ENCODE measurements around the gene SYT8.

SYT8 gene

DNA sequence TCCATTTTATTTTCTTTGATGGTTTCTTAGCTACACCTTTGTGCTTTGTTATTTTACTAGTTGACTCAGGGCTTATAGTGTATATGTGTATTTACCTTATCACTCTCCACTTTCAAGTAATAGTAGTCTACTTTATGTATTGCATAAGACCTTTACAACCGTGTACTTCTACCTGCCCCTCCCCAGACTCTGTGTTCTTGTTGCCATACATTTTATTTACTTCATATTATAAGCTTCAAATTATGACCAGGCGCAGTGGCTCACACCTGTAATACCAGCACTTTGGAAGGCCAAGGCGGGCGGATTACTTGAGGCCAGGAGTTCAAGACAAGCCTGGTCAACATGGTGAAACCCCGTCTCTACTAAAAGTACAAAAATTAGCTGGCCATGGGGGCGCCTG, 42.9 kb upstream of the SYT8 start:
- Histone ChIP-seq H3K9me3 (ENCODE audit: control insufficient read depth, insufficient read depth, low read length) (no peaks in the 10 kb centered on the region), H3K4me2 (ENCODE audit: low read length) (no peak overlapping the region), H3K27me3 (ENCODE audit: control insufficient read depth, low read length) (no peaks in the 10 kb centered on the region), H3K9me2 (replicated peaks; ENCODE audit: control insufficient read depth, low read length) (no peaks in the 10 kb centered on the region), H3K79me2 (ENCODE audit: control insufficient read depth, low read length) (no peaks in the 10 kb centered on the region), H3K27ac (ENCODE audit: low read depth, low read length) (no peak overlapping the region), H3K4me3 (ENCODE audit: low read length) (no peak overlapping the region), H3K4me1 (ENCODE audit: control insufficient read depth, low read length) (no peaks in the 10 kb centered on the region), H3K36me3 (ENCODE audit: control insufficient read depth, low read length) (no peaks in the 10 kb centered on the region), H3F3A (ENCODE audit: control insufficient read depth, insufficient read depth) (no peaks in the 10 kb centered on the region), H4K20me1 (ENCODE audit: control insufficient read depth, insufficient read depth, low read depth, low read length) (no peaks in the 10 kb centered on the region)
- no peak for TF ChIP-seq EZH2phosphoT487 (IDR thresholded peaks at IDR 0.05; ENCODE audit: borderline replicate concordance, low read length)
- no peak for TF ChIP-seq CTCF (IDR thresholded peaks at IDR 0.05; ENCODE audit: low read depth, low read length, poor library complexity, severe bottlenecking)

GRCh38 chr11:1792461-1792860, 42.3 kb upstream of the SYT8 start:
- no peak for TF ChIP-seq EZH2phosphoT487 (IDR thresholded peaks at IDR 0.05; ENCODE audit: borderline replicate concordance, low read length)
- TF ChIP-seq CTCF (IDR thresholded peaks at IDR 0.05; ENCODE audit: low read depth, low read length, poor library complexity, severe bottlenecking) = no peak
- Histone ChIP-seq H3K27me3 (ENCODE audit: control insufficient read depth, low read length) (no peaks in the 10 kb centered on the region), H3K9me3 (ENCODE audit: control insufficient read depth, insufficient read depth, low read length) (no peaks in the 10 kb centered on the region), H3K27ac (ENCODE audit: low read depth, low read length) (no peak overlapping the region), H3K79me2 (ENCODE audit: control insufficient read depth, low read length) (no peaks in the 10 kb centered on the region), H3K36me3 (ENCODE audit: control insufficient read depth, low read length) (no peaks in the 10 kb centered on the region), H4K20me1 (ENCODE audit: control insufficient read depth, insufficient read depth, low read depth, low read length) (no peaks in the 10 kb centered on the region), H3K9me2 (replicated peaks; ENCODE audit: control insufficient read depth, low read length) (no peaks in the 10 kb centered on the region), H3F3A (ENCODE audit: control insufficient read depth, insufficient read depth) (no peaks in the 10 kb centered on the region), H3K4me3 (ENCODE audit: low read length) (no peak overlapping the region), H3K4me2 (ENCODE audit: low read length) (no peak overlapping the region), H3K4me1 (ENCODE audit: control insufficient read depth, low read length) (no peaks in the 10 kb centered on the region)

GRCh38 chr11:1793081-1793480, 41.7 kb upstream of the SYT8 start:
- Histone ChIP-seq H3K4me3 (ENCODE audit: low read length) (no peak overlapping the region), H3K9me3 (ENCODE audit: control insufficient read depth, insufficient read depth, low read length) (no peaks in the 10 kb centered on the region), H3K36me3 (ENCODE audit: control insufficient read depth, low read length) (no peaks in the 10 kb centered on the region), H3F3A (ENCODE audit: control insufficient read depth, insufficient read depth) (no peaks in the 10 kb centered on the region), H3K79me2 (ENCODE audit: control insufficient read depth, low read length) (no peaks in the 10 kb centered on the region), H3K27ac (ENCODE audit: low read depth, low read length) (no peak overlapping the region), H3K4me2 (ENCODE audit: low read length) (no peak overlapping the region), H3K27me3 (ENCODE audit: control insufficient read depth, low read length) (no peaks in the 10 kb centered on the region), H4K20me1 (ENCODE audit: control insufficient read depth, insufficient read depth, low read depth, low read length) (no peaks in the 10 kb centered on the region), H3K4me1 (ENCODE audit: control insufficient read depth, low read length) (no peaks in the 10 kb centered on the region), H3K9me2 (replicated peaks; ENCODE audit: control insufficient read depth, low read length) (no peaks in the 10 kb centered on the region)
- TF ChIP-seq CTCF (IDR thresholded peaks at IDR 0.05; ENCODE audit: low read depth, low read length, poor library complexity, severe bottlenecking) (no peak), EZH2phosphoT487 (IDR thresholded peaks at IDR 0.05; ENCODE audit: borderline replicate concordance, low read length) (no peak)

Measured in DOHH2 (cell line).